Measurements from ENCODE around the gene SLC39A6.
"Not testable (repeated sequence)": the region's sequence is repeated elsewhere in the genome, so short reads cannot be mapped to it uniquely, and the experiment has no call there.

SLC39A6 gene

DNA sequence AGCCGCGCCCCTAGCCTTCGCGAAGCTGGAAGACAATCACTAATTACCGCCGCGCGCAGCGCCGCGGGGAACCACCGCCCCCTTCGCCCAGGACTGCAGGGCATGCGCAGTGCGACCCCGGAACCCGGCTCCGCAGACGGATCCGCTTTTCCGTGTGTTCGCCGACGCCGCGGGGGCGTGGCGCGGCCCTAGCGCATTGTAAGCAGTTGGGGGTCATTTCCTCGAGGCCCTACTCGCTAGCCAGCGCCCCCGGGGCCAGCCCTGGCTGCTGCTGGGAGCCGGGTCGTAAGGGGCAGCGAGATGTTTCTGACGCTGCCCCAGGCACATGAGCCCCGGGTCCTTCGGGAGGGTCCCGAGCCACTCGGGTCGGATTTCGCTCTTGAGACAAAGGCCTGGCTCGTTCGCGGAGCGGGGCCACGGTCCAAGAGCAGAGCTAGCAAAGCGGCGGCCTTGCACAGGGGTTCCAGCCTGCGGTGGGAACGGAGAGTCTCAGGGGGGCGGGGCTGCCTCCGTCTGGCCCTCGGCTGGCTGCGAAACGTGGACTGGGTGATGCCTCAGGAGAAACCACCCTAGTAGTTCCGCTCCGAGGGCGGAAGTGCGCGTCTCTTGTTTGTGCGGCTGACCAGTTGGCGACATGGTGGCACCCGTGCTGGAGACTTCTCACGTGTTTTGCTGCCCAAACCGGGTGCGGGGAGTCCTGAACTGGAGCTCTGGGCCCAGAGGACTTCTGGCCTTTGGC lies at the start of gene SLC39A6, which contains the start of gene ELP2:
Gene SLC39A6 (minus strand): TSS at position 41 of the 739 bp plus-strand sequence. CDS start 2,333 bp downstream, outside the sequence.
Gene ELP2 (plus strand): TSS at position 600 of the 739 bp plus-strand sequence. CDS start 35 bp downstream, at position 635.
- peak; percentile 75 for DNase-seq (ENCODE audit: low read depth)

GRCh38 chr18:36177913-36178312 lies 48.8 kb upstream of the SLC39A6 start:
- no peak for DNase-seq (ENCODE audit: low read depth)

- DNase-seq (ENCODE audit: low read depth): no peak
These were observed 47.6 kb upstream of the SLC39A6 start for GRCh38 chr18:36176711-36177110.

GRCh38 chr18:36176177-36176584 lies 47.0 kb upstream of the SLC39A6 start:
- DNase-seq (ENCODE audit: low read depth): no peak

DNA sequence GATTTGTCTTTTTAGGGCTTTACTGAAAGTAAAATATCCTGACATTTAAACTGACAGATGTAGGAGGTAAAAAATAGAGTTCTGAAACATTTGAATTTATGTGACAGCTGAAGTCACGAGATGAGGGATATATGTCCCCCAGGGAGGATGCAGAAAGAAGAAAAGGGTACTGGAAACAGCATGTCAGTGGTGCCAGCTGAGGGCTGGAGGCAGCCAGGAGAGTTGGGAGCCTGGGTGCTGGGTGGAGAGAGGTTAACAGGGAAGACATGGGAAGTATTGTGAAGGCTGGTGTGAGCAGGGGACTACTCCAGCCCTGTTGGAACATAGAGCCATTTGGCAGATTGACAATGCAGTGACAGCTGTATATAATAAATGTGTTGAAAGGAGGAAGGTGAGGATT lies 46.3 kb upstream of the SLC39A6 start:
- DNase-seq (ENCODE audit: low read depth): no peak

GRCh38 chr18:36169938-36170337 lies 40.8 kb upstream of the SLC39A6 start:
- no peak for DNase-seq (ENCODE audit: low read depth)

- DNase-seq (ENCODE audit: low read depth): not testable (repeated sequence)
These were observed 39.2 kb upstream of the SLC39A6 start for GRCh38 chr18:36168296-36168695.

DNA sequence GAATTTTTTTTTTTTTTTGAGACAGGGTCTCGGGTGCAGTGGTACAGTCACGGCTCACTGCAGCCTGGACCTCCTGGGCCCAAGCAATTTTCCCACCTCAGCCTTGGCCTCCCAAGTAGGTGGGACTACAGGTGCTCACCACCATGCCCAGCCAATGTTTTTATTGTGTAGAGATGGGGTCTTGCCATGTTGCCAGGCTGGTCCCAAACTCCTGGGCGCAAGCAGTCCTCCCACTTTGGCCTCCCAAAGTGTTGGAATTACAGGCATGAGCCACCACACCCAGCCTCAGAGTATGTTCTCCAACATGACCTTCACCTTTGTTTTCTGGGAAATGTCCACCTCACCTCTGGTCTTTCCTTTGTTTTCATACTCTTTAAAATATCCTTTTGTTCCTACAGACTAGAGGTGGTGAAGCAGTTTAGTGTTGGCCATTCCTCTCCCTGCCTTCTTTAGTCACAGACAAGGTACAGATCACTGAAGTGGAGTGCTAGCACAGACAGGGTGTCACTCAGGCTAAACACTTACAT lies 38.6 kb upstream of the SLC39A6 start:
- DNase-seq (ENCODE audit: low read depth): no peak

DNA sequence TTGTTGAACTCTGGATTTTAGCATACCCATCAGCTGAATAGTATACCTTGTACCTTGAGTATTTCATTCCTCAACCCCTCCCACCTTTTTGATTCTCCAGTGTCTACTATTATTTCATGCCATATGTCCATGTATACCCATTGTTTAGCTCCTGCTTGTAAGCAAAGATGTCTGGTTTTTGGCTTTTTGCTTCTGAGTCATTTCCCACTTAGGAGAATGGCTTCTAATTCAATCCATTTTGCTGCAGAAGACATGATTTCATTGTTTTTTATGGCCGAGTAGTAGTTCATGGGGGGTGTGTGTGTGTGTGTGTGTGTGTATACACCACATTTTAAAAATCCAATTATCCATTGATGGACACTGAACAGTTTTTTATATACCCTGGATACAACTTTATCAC lies 33.8 kb upstream of the SLC39A6 start:
- DNase-seq (ENCODE audit: low read depth): no peak

GRCh38 chr18:36160959-36161371 lies 31.8 kb upstream of the SLC39A6 start:
- no peak for DNase-seq (ENCODE audit: low read depth)

GRCh38 chr18:36158266-36158867 lies 29.2 kb upstream of the SLC39A6 start:
- DNase-seq (ENCODE audit: low read depth): peak; percentile 31

DNA sequence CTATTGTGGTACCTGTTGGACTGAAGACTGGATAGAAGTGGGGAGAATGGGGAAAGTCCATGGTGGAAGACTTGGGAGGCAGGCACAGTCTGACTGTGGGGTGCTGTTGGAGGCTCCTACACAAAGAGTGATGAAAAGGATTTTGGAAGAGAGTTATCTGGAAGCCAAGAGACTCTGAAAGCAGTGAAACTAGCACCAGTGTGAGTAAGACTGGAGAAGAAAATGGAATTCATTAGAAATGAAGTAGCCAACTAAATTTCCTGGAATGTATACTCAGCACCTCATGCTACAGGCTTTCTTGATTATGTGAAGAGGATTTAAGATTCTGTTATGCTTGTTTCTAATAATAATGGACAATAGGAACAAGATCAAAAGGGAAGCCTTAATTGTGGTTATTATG lies 28.3 kb upstream of the SLC39A6 start:
- DNase-seq (ENCODE audit: low read depth): no peak

DNA sequence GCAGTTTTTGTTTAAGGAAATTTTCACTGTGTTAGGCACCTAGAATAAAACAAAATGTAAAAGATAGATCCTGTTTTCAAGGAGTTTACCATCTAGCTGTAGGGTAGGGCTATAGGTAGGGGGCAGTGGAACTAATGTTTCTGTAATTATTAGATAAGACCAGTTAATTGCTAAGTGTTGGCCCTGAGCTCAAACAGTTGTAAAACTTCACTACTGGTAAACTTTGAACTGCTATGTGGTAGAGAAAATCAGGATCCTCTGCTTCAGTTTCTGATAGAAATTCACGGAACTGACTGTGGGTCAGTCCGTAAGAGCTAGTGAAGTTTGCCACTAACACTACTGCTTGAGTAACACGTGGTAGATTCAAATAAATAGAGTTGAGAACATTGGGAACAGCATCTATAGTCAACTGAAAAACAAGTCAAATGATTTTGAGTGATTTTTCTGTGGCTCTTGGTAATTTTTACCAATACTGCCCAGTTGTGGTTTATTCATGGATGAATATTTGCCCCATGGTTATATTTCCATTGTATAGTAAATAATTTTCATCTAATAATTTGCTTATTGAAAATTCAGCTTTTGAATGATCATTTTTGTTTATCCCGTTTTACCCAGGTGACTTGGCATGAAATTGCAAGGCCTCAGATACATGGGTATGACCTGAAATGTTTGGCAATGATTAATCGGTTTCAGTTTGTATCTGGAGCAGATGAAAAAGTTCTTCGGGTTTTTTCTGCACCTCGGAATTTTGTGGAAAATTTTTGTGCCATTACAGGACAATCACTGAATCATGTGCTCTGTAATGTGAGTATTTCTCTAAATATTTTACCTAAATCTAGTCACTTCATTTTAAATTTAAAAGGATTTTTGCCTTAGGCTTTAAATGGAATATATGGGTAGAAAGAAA lies 27.0 kb upstream of the SLC39A6 start:
- peak; percentile 27 for DNase-seq (ENCODE audit: low read depth)

- DNase-seq (ENCODE audit: low read depth): no peak
These were observed 24.6 kb upstream of the SLC39A6 start for GRCh38 chr18:36153771-36154170.

DNA sequence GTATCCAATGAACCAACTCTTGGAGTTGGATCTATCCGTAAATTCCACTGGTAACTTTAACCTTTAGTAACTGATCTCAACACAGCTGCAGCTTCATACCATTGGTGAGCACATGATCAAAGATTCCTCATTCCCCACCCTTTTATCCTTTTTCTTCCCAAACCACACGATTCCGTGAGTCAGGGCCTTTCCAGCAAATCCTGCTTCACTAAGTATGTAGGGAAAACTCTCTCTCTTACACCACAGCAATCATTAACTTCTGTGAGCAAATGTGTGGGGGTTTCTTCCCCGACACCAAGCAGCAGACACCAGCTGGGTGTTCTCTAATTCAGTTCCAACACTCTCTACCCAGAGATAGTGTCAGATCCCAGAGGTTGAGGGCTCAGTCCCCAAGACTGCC lies 24.1 kb upstream of the SLC39A6 start:
- DNase-seq (ENCODE audit: low read depth): peak; percentile 72

- DNase-seq (ENCODE audit: low read depth): no peak
These were observed 23.6 kb upstream of the SLC39A6 start for GRCh38 chr18:36152781-36153180.

DNA sequence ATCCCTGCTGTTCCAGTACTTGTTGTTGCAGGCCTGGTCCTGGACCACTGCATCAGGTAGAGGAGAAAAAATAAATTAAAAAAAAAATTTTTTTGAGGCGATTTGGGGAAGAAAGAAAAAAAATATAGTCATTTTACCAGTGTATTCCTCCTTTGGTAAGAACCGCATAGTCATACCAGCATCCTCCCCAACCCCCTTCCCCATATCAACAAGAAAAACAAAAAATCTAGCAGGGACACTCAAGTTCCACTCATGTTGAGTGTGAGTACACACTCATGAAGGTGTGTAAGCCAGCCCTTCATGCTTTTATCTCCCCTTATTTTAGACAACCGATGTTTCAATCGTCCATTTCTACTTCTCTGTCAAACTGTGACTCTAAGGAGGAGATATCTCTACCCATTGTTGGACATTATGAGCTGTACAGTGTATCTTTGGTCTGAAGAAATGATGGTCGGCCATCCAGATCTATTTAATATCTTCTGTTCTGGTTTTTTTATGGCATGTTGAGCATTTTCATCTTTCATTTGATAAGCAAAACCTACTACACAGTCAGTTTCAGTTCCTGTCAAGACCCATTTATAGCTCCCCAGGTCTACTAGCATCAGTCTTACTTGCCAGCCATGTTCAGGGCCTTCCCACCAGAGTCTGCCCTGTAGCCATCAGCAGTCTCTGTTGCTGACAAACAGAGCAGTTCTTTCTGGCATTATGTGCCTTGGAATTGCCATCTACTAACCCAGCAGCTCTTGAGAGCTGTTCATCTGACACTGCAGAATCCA lies 20.6 kb upstream of the SLC39A6 start:
- no peak for DNase-seq (ENCODE audit: low read depth)

DNA sequence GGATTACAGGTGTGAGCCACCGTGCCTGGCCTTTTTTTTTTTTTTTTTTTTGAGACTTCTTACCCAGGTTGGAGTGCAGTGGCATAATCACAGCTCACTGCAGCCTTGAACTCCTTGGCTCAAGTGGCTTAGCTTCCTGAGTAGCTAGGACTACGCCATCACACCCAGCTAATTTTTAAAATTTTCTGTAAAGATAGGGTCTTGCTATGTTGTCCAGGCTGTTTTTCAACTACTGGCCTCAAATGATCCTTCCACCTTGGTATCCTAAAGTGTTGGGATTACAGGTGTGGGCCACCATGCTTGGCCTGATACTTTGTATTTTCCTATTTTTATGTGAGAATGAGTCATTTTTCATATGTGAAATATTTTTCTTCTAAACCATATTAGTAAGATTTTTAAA lies 14.3 kb upstream of the SLC39A6 start:
- no peak for DNase-seq (ENCODE audit: low read depth)

DNA sequence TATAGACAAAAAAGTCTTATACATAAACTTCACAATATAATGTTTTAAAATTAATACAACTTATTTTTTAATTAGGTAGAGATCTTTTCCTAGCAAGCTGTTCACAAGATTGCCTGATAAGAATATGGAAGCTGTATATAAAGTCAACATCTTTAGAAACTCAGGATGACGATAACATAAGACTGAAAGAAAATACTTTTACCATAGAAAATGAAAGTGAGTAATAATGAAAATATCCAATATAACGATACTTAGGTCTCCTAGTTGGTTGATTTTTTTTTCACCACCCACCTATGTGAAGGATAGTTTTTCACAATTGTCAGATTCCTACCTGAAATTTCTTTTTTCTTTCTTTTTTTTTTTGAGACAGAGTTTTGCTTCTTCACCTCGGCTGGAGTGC lies 13.6 kb upstream of the SLC39A6 start:
- DNase-seq (ENCODE audit: low read depth): no peak

- no peak for DNase-seq (ENCODE audit: low read depth)
These were observed 12.4 kb upstream of the SLC39A6 start for GRCh38 chr18:36141576-36141975.

DNA sequence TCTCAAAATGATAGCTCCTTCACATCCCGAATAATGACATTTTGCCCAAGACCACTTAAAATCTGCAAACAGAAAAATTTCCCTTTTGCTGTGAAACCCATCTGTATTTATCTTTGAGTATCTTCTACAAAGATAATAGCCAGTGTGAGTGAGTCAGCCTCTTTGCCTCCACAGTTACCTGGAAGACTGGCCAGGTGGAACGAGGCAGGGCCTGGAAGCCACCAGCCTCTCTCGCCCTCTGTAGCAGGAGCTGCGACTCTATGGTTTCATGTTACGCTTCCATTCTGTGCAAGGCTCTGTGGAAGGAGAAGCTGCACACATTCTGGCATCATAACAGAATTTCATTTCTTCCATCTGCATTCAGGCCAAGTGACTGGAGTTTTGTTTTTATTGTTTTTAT lies 10.1 kb upstream of the SLC39A6 start:
- no peak for DNase-seq (ENCODE audit: low read depth)

GRCh38 chr18:36135264-36135663 lies 6.1 kb upstream of the SLC39A6 start:
- DNase-seq (ENCODE audit: low read depth): no peak

Measured in HS-27A (cell line).